GM23338 (cell line): ENCODE data around the gene DNAJB6. TPM values are rescaled to one million over a fixed set of nuclear protein-coding genes. Genes with fewer than 3 reads are reported as not detected.

Source experiments
- ATAC-seq: fragments of 200-7000 bp; cut with Tn5 transposase; 3 replicates; pipeline ENCODE4 v1.9.1; 2020
- DNase-seq: peaks from one replicate; pipeline ENCODE4 v3.0.0-alpha.2; 2015; ENCODE audit warnings: low spot score
- H2AFZ ChIP-seq: fragments of 200-600 bp; sonication (generic); 2 replicates; pipeline ENCODE4 v1.8.0; 2016; ENCODE audit warnings: antibody characterized with exemption, mild to moderate bottlenecking, moderate library complexity
- H3F3A ChIP-seq: fragments of 200-600 bp; sonication (generic); replicated peaks from 2 replicates; pipeline ENCODE4 v1.8.0; 2017; ENCODE audit warnings: antibody characterized with exemption, mixed run types, low read depth
- H3K27ac ChIP-seq: fragments of 200-600 bp; sonication (generic); 2 replicates; pipeline ENCODE4 v1.6.1; 2016; ENCODE audit warnings: low read depth
- H3K27me3 ChIP-seq: fragments of 200-600 bp; sonication (generic); 2 replicates; pipeline ENCODE4 v1.8.0; 2016; ENCODE audit warnings: mild to moderate bottlenecking, mixed run types, moderate library complexity; ENCODE audit not compliant: insufficient read depth
- H3K36me3 ChIP-seq: fragments of 200-600 bp; sonication (generic); 2 replicates; pipeline ENCODE4 v1.8.0; 2016; ENCODE audit warnings: mild to moderate bottlenecking; ENCODE audit not compliant: insufficient read depth
- H3K4me1 ChIP-seq: fragments of 200-600 bp; sonication (generic); 2 replicates; pipeline ENCODE4 v1.8.0; 2016; ENCODE audit warnings: mild to moderate bottlenecking, moderate library complexity; ENCODE audit not compliant: insufficient read depth
- H3K4me2 ChIP-seq: fragments of 200-600 bp; sonication (generic); 2 replicates; pipeline ENCODE4 v1.7.1; 2017; ENCODE audit warnings: mixed run types
- H3K4me3 ChIP-seq: fragments of 200-600 bp; sonication (generic); 2 replicates; pipeline ENCODE4 v1.6.1; 2016; ENCODE audit warnings: mixed run types
- H3K79me2 ChIP-seq: fragments of 200-600 bp; sonication (generic); replicated peaks from 2 replicates; pipeline ENCODE4 v1.8.0; 2017; ENCODE audit warnings: mild to moderate bottlenecking; ENCODE audit not compliant: insufficient read depth
- H3K9me2 ChIP-seq: fragments of 200-600 bp; sonication (generic); 2 replicates; pipeline ENCODE4 v1.8.0; 2017; ENCODE audit not compliant: insufficient read depth
- H4K20me1 ChIP-seq: fragments of 200-600 bp; sonication (generic); replicated peaks from 2 replicates; pipeline ENCODE4 v1.8.0; 2017; ENCODE audit warnings: mild to moderate bottlenecking; ENCODE audit not compliant: insufficient read depth
- H3K27ac Mint-ChIP-seq: 2 replicates; pipeline ENCODE4 v1.8.0; 2020; ENCODE audit warnings: inconsistent platforms, mild to moderate bottlenecking, moderate library complexity, mixed read lengths
- H3K27me3 Mint-ChIP-seq: 3 replicates; pipeline ENCODE4 v1.8.0; 2022; ENCODE audit warnings: low read depth, mild to moderate bottlenecking, moderate library complexity, mixed read lengths, inconsistent platforms; ENCODE audit not compliant: insufficient read depth, poor library complexity
- H3K36me3 Mint-ChIP-seq: 3 replicates; pipeline ENCODE4 v1.8.0; 2021; ENCODE audit warnings: low read depth, mild to moderate bottlenecking, inconsistent platforms, moderate library complexity, mixed read lengths
- H3K4me1 Mint-ChIP-seq: 3 replicates; pipeline ENCODE4 v1.8.0; 2020; ENCODE audit warnings: mild to moderate bottlenecking, inconsistent platforms, mixed read lengths
- H3K4me3 Mint-ChIP-seq: 3 replicates; pipeline ENCODE4 v1.8.0; 2021; ENCODE audit warnings: moderate library complexity, mild to moderate bottlenecking, inconsistent platforms, mixed read lengths
- H3K9me3 Mint-ChIP-seq: 3 replicates; pipeline ENCODE4 v1.8.0; 2020; ENCODE audit warnings: moderate library complexity, mild to moderate bottlenecking, inconsistent platforms, mixed read lengths
- CREB1 ChIP-seq: fragments of 250-450 bp; sonication (Bioruptor Pico); IDR thresholded peaks from 2 replicates; pipeline ENCODE4 v1.5.0; 2020; ENCODE audit warnings: low read depth, mild to moderate bottlenecking, moderate library complexity
- EZH2 ChIP-seq: fragments of 200-600 bp; sonication (generic); IDR thresholded peaks from one replicate; pipeline ENCODE4 v1.8.0; 2017; ENCODE audit warnings: antibody characterized with exemption, mild to moderate bottlenecking, low read depth; ENCODE audit not compliant: unreplicated experiment
- EZH2phosphoT487 ChIP-seq: fragments of 200-600 bp; sonication (generic); IDR thresholded peaks from one replicate; pipeline ENCODE4 v1.8.1; 2018; ENCODE audit warnings: antibody characterized with exemption; ENCODE audit not compliant: unreplicated experiment
- JUNB ChIP-seq: IDR thresholded peaks from one replicate; pipeline ENCODE4 v1.6.1; 2016; ENCODE audit warnings: antibody characterized with exemption; ENCODE audit not compliant: unreplicated experiment
- NANOG ChIP-seq: IDR thresholded peaks from 2 replicates; pipeline ENCODE4 v1.6.1; 2016; ENCODE audit warnings: antibody characterized with exemption, borderline replicate concordance
- POLR2AphosphoS5 ChIP-seq: IDR thresholded peaks from 2 replicates; pipeline ENCODE4 v1.6.1; 2016; ENCODE audit warnings: antibody characterized with exemption, low read depth
- STAT1 ChIP-seq: IDR thresholded peaks from one replicate; pipeline ENCODE4 v1.6.1; 2016; ENCODE audit warnings: antibody characterized with exemption; ENCODE audit not compliant: unreplicated experiment
- ZNF114 ChIP-seq: fragments of 250-450 bp; sonication (Bioruptor Pico); IDR thresholded peaks from 2 replicates; pipeline ENCODE4 v1.5.0; 2020; ENCODE audit warnings: mild to moderate bottlenecking, moderate library complexity
- polyA plus RNA-seq: library from polyadenylated mRNA; unstranded; fragments of >200 nt; fragmentation: Nextera tagmentation; extraction: Ambion mirVana; gene quantifications from 2 replicates; pipeline ENCODE4 v1.2.1, GENCODE V29; 2016
- total RNA-seq: library from RNA; depleted of rRNA; stranded (reverse); fragments of >200 nt; shearing (Covaris generic); gene quantifications from 2 replicates; pipeline ENCODE4 v1.2.3, GENCODE V29; 2014
- TF ChIP-seq, protein P1 (sequence below), 2 experiments: fragments of 200-600 bp in 1 of 2; sonication (generic) in 1 of 2; conservative IDR thresholded peaks; 2 replicates each; pipeline versions ENCODE4 v1.5.1 to v1.6.1; 2016 to 2017; ENCODE audit warnings: antibody characterized with exemption in 2 of 2, low read depth in 2 of 2, mild to moderate bottlenecking in 2 of 2, moderate library complexity in 1 of 2
- TF ChIP-seq, protein P2 (sequence below): fragments of 250-450 bp; sonication (Bioruptor Pico); IDR thresholded peaks from 2 replicates; pipeline ENCODE4 v1.5.0; 2020; ENCODE audit warnings: mild to moderate bottlenecking, moderate library complexity

DNAJB6 gene
- total and polyA plus RNA-seq, 2 experiments from 2014 or later = 308 to 322 TPM

DNA sequence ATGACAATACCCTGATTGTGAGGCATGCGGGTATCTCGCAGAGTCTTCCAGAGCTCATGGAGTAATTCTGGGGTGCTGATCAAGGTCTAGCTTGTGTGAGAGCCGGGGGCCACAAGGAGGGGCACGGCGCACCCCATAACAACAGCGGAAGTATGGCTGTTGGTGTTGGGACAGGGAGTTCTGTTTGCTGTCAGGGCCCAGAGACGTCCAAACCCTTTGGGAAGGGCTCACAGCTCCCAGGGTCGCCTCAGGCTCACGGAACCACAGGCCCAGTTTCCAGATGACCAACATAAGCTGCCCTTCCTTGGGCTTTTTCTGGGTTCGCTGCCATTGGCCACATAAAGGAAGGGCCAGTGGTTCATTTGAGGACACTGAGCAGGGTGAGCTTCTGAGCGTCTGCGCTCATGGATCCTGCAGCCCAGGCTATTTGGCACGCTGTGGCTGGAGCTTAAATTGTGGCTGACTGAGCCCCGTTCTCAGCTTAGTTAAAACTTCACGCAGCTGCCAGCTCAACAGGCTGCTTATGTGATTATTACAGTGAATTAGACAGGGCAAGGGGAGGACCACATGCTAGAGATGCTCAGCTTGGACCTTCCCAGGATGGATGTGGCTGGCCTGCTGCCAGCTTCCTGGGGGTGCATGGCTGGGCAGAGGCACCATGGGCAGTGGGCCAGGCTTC is 92.3 kb downstream of the DNAJB6 start:
- no peaks in the 10 kb centered on the region for H3K36me3 ChIP-seq
- no peak overlapping the region for H3K27ac ChIP-seq
- no peak overlapping the region for H3K27ac Mint-ChIP-seq
- no peaks in the 10 kb centered on the region for H3K79me2 ChIP-seq
- ATAC-seq (no peak), DNase-seq (no peak)
- peaks cover 4% of the 10 kb centered on the region; the same call in 2 of the 3 replicates for H3K4me1 Mint-ChIP-seq
- H4K20me1 ChIP-seq = no peaks in the 10 kb centered on the region
- H2AFZ ChIP-seq = no peak overlapping the region
- peaks cover 10% of the 10 kb centered on the region for H3K27me3 Mint-ChIP-seq
- peaks cover 14% of the 10 kb centered on the region for H3K9me3 Mint-ChIP-seq
- no peak overlapping the region for H3K4me2 ChIP-seq
- H3K4me3 Mint-ChIP-seq = no peak overlapping the region
- TF ChIP-seq, protein P1, sequence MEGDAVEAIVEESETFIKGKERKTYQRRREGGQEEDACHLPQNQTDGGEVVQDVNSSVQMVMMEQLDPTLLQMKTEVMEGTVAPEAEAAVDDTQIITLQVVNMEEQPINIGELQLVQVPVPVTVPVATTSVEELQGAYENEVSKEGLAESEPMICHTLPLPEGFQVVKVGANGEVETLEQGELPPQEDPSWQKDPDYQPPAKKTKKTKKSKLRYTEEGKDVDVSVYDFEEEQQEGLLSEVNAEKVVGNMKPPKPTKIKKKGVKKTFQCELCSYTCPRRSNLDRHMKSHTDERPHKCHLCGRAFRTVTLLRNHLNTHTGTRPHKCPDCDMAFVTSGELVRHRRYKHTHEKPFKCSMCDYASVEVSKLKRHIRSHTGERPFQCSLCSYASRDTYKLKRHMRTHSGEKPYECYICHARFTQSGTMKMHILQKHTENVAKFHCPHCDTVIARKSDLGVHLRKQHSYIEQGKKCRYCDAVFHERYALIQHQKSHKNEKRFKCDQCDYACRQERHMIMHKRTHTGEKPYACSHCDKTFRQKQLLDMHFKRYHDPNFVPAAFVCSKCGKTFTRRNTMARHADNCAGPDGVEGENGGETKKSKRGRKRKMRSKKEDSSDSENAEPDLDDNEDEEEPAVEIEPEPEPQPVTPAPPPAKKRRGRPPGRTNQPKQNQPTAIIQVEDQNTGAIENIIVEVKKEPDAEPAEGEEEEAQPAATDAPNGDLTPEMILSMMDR (conservative IDR thresholded peaks at IDR 0.05; ENCODE audit: low read depth in 2 of 2) = no peak
- TF ChIP-seq ZNF114 (CRISPR knock-in tag) (no peak), NANOG (no peak), EZH2phosphoT487 (no peak), POLR2AphosphoS5 (no peak), CREB1 (CRISPR knock-in tag) (no peak), STAT1 (no peak), EZH2 (no peak), JUNB (no peak)
- TF ChIP-seq, protein P2, sequence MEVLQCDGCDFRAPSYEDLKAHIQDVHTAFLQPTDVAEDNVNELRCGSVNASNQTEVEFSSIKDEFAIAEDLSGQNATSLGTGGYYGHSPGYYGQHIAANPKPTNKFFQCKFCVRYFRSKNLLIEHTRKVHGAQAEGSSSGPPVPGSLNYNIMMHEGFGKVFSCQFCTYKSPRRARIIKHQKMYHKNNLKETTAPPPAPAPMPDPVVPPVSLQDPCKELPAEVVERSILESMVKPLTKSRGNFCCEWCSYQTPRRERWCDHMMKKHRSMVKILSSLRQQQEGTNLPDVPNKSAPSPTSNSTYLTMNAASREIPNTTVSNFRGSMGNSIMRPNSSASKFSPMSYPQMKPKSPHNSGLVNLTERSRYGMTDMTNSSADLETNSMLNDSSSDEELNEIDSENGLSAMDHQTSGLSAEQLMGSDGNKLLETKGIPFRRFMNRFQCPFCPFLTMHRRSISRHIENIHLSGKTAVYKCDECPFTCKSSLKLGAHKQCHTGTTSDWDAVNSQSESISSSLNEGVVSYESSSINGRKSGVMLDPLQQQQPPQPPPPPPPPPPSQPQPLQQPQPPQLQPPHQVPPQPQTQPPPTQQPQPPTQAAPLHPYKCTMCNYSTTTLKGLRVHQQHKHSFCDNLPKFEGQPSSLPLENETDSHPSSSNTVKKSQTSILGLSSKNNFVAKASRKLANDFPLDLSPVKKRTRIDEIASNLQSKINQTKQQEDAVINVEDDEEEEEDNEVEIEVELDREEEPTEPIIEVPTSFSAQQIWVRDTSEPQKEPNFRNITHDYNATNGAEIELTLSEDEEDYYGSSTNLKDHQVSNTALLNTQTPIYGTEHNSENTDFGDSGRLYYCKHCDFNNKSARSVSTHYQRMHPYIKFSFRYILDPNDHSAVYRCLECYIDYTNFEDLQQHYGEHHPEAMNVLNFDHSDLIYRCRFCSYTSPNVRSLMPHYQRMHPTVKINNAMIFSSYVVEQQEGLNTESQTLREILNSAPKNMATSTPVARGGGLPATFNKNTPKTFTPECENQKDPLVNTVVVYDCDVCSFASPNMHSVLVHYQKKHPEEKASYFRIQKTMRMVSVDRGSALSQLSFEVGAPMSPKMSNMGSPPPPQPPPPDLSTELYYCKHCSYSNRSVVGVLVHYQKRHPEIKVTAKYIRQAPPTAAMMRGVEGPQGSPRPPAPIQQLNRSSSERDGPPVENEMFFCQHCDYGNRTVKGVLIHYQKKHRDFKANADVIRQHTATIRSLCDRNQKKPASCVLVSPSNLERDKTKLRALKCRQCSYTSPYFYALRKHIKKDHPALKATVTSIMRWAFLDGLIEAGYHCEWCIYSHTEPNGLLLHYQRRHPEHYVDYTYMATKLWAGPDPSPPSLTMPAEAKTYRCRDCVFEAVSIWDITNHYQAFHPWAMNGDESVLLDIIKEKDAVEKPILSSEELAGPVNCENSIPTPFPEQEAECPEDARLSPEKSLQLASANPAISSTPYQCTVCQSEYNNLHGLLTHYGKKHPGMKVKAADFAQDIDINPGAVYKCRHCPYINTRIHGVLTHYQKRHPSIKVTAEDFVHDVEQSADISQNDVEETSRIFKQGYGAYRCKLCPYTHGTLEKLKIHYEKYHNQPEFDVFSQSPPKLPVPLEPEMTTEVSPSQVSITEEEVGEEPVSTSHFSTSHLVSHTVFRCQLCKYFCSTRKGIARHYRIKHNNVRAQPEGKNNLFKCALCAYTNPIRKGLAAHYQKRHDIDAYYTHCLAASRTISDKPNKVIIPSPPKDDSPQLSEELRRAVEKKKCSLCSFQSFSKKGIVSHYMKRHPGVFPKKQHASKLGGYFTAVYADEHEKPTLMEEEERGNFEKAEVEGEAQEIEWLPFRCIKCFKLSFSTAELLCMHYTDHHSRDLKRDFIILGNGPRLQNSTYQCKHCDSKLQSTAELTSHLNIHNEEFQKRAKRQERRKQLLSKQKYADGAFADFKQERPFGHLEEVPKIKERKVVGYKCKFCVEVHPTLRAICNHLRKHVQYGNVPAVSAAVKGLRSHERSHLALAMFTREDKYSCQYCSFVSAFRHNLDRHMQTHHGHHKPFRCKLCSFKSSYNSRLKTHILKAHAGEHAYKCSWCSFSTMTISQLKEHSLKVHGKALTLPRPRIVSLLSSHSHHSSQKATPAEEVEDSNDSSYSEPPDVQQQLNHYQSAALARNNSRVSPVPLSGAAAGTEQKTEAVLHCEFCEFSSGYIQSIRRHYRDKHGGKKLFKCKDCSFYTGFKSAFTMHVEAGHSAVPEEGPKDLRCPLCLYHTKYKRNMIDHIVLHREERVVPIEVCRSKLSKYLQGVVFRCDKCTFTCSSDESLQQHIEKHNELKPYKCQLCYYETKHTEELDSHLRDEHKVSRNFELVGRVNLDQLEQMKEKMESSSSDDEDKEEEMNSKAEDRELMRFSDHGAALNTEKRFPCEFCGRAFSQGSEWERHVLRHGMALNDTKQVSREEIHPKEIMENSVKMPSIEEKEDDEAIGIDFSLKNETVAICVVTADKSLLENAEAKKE (CRISPR knock-in tag) = no peak
- no peaks in the 10 kb centered on the region for H3K9me2 ChIP-seq
- H3K36me3 Mint-ChIP-seq = peaks cover 12% of the 10 kb centered on the region
- no peak overlapping the region for H3K4me3 ChIP-seq
- H3F3A ChIP-seq = 0 out of 2 replicates have a peak, but pooled peaks cover 8% of the 10 kb centered on the region
- H3K27me3 ChIP-seq = no peaks in the 10 kb centered on the region
- no peaks in the 10 kb centered on the region for H3K4me1 ChIP-seq
